Measurements from ENCODE around the gene THAP5.

Gene THAP5

GRCh38 chr7:108515013-108515412 lies 54.5 kb downstream of the THAP5 start:
- TF ChIP-seq ZFX (IDR thresholded peaks at IDR 0.05; ENCODE audit: borderline replicate concordance), result no peak
- no peak for TF ChIP-seq CTCF (IDR thresholded peaks at IDR 0.05)
- H3K27ac ChIP-seq, result no peak overlapping the region
